ENCODE measurements around the gene KPNB1. TPM values are rescaled to one million over a fixed set of nuclear protein-coding genes. Genes with fewer than 3 reads are reported as not detected.

The KPNB1 gene
- total and polyA plus RNA-seq, 2 of the 4 experiments (the other 2 are of a cell fraction) = 206 to 1,082 TPM

- no peak overlapping the region for H3K56ac ChIP-seq (ENCODE audit: extremely low read depth, insufficient read depth, low read length)
- WGBS, 2 experiments (ENCODE audit: extremely low coverage in 2 of 2, insufficient read length in 1 of 2) = no CpG with 5 or more reads among the region's 2 CpGs
- no peak overlapping the region for H3K9ac ChIP-seq (ENCODE audit: low read depth, low read length)
- H3K27ac ChIP-seq (ENCODE audit: insufficient read depth, low read length) = no peak overlapping the region
- BruUV-seq (replicated peaks) = no TSS peak
- ChIA-PET POLR2A (ENCODE audit: unreplicated experiment) (no interaction called here), CTCF (interaction anchor here (0.6 kb wide), 1 partner anchor 123 kb away, joined by 3 read pairs; no protein-coding TSS in a partner anchor)
- ATAC-seq (ENCODE audit: low read depth) (no peak), DNase-seq (no peak)
- no peak overlapping the region for H3K4ac ChIP-seq (ENCODE audit: low read depth, low read length)
- no peak overlapping the region for H4K91ac ChIP-seq (ENCODE audit: insufficient read depth, low read depth, low read length)
- H3K9me3 ChIP-seq (ENCODE audit: control insufficient read depth, insufficient read depth, low read length) = peaks cover 2% of the 10 kb centered on the region; the same call in 1 of the 2 replicates
- no peak overlapping the region for H2BK5ac ChIP-seq (ENCODE audit: low read depth, low read length, poor library complexity, severe bottlenecking)
- no peak overlapping the region for H2AFZ ChIP-seq (replicated peaks; ENCODE audit: low read length, poor library complexity)
- no peak overlapping the region for H2BK120ac ChIP-seq (ENCODE audit: low read depth, low read length)
- H2BK15ac ChIP-seq (ENCODE audit: low read depth, low read length) = no peak overlapping the region
- no peak overlapping the region for H3K18ac ChIP-seq (ENCODE audit: low read depth, low read length)
- H3K79me1 ChIP-seq (ENCODE audit: low read depth in 1 of 2, low read length in 2 of 2) = no peaks in the 10 kb centered on the region
- in situ Hi-C loops (cut with MboI; ENCODE audit: low sequenced_read_pairs) = no loop called here
- peaks cover 12% of the 10 kb centered on the region for H4K20me1 ChIP-seq (ENCODE audit: insufficient read depth, low read length)
- no peaks in the 10 kb centered on the region for H3K36me3 ChIP-seq (ENCODE audit: control insufficient read depth, insufficient read depth, low read length)
- no peak overlapping the region for H4K5ac ChIP-seq (ENCODE audit: low read depth, low read length)
- no peak overlapping the region for H2BK20ac ChIP-seq (ENCODE audit: low read depth, low read length)
- H2AK9ac ChIP-seq (replicated peaks; ENCODE audit: low read depth, low read length, poor library complexity) = no peak overlapping the region
- H4K8ac ChIP-seq (ENCODE audit: low read depth in 2 of 2, low read length in 2 of 2) = no peak overlapping the region
- no peak overlapping the region for H3K4me2 ChIP-seq (ENCODE audit: low read depth, low read length)
- dilution Hi-C loops (cut with HindIII; ENCODE audit: low sequenced_read_pairs, unreplicated experiment) = no loop called here
- H2AK5ac ChIP-seq (ENCODE audit: low read depth, low read length) = no peak overlapping the region
- H3K27me3 ChIP-seq (ENCODE audit: control insufficient read depth, insufficient read depth, low read length) = peaks cover 94% of the 10 kb centered on the region
- intact Hi-C loops (cut with micrococcal nuclease) = no loop called here
- no peaks in the 10 kb centered on the region for H3K4me1 ChIP-seq (ENCODE audit: control insufficient read depth, insufficient read depth, low read length)
- no peak for TF ChIP-seq MXI1 (IDR thresholded peaks at IDR 0.05; ENCODE audit: borderline replicate concordance, low read depth, low read length)
- no peak overlapping the region for H3K4me3 ChIP-seq (ENCODE audit: insufficient read depth, low read depth, low read length)
- H3K14ac ChIP-seq (replicated peaks; ENCODE audit: low read depth, low read length) = no peak overlapping the region
- no peak overlapping the region for H3K23ac ChIP-seq (ENCODE audit: low read depth, low read length)
- H3K9me1 ChIP-seq (ENCODE audit: insufficient read depth, low read length) = no peaks in the 10 kb centered on the region
Observed at GRCh38 chr17:47731396-47731795, 81.7 kb downstream of the KPNB1 start.

All from IMR-90 (cell line).